Spleen (tissue), 7 donors: ENCODE measurements around the gene LRP1.

ENCODE experiments used
- POLR2A ChIP-seq, 3 donors: fragments of 450-650 bp; IDR thresholded peaks; one replicate each; pipeline ENCODE4 v1.5.1; 2017; ENCODE audit warnings: antibody characterized with exemption in 3 of 3, mild to moderate bottlenecking in 1 of 3
- POLR2AphosphoS5 ChIP-seq, 3 donors: sonication (generic); formaldehyde crosslinking; IDR thresholded peaks; one replicate each; pipeline ENCODE4 v1.5.1; 2017; ENCODE audit warnings: antibody characterized with exemption in 3 of 3
- TF ChIP-seq, protein P1 (sequence below), 11 experiments: fragments of 200-600 bp in 7 of 11; fragments of 450-650 bp in 4 of 11; sonication (generic) in 4 of 11; IDR thresholded peaks in 8 of 11; conservative IDR thresholded peaks in 3 of 11; 1 replicate in 7 of 11; 2 replicates in 4 of 11; pipeline versions ENCODE4 v1.4.0 to v1.8.0; 2016 to 2021; ENCODE audit warnings: antibody characterized with exemption in 11 of 11, inconsistent platforms in 4 of 11, mild to moderate bottlenecking in 1 of 11
- donor health status: DM: no; HTN: no; CAD: no; lungs with moderate emphysema.
- donor health status: DM: no; HTN: no; CAD: no.
- donor health status: DM: no; HTN: no; CAD: no.

DNA sequence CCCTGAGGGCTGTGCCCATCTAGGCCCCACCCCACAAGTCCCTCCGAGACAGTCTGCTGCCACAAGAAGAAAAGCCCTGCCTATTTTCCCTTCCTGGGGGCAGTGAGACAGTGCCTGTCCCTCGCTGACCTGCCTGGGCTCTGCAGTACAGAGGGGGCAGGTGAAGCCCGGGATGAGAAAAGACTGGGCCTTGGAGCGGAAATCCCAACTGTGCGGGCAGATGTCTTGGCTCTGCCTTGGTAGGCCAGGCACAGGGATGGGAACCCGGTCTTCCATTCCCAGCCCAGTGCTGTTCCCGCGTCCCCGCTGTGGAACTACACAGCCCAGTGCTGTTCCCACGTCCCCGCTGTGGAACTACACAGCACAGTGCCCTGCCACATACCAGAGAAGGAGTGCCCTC is 75.5 kb downstream of the LRP1 start:
- TF ChIP-seq, protein P1, sequence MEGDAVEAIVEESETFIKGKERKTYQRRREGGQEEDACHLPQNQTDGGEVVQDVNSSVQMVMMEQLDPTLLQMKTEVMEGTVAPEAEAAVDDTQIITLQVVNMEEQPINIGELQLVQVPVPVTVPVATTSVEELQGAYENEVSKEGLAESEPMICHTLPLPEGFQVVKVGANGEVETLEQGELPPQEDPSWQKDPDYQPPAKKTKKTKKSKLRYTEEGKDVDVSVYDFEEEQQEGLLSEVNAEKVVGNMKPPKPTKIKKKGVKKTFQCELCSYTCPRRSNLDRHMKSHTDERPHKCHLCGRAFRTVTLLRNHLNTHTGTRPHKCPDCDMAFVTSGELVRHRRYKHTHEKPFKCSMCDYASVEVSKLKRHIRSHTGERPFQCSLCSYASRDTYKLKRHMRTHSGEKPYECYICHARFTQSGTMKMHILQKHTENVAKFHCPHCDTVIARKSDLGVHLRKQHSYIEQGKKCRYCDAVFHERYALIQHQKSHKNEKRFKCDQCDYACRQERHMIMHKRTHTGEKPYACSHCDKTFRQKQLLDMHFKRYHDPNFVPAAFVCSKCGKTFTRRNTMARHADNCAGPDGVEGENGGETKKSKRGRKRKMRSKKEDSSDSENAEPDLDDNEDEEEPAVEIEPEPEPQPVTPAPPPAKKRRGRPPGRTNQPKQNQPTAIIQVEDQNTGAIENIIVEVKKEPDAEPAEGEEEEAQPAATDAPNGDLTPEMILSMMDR (IDR thresholded peaks at IDR 0.05 in 8 of 11, conservative IDR thresholded peaks at IDR 0.05 in 3 of 11) = no peak
- TF ChIP-seq POLR2A (IDR thresholded peaks at IDR 0.05) (no peak), POLR2AphosphoS5 (IDR thresholded peaks at IDR 0.05) (no peak)
